Measurements from ENCODE around the gene RGP1. TPM values are rescaled to one million over a fixed set of nuclear protein-coding genes. Genes with fewer than 3 reads are reported as not detected.

Gene RGP1
- total RNA-seq, 1 experiment from 2014 or later, result 25.1 TPM

DNA sequence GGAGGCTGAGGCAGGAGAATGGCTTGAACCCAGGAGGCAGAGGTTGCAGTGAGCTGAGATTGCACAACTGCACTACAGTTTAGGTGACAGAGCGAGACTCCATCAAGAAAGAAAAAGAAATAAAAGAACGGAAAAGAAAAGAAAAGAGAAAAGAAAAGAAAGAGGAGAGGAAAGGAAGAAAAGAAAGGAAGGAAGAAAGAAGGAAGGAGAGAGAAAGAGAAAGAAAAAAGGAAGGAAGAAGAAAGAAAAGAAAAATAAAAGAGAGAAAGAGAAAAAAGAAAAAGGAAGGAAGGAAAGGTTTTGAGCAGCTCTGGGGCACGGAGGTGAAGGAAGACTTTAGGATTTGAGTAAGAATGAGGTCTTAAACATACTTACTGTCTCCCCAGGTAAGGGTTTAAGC is 35.5 kb upstream of the RGP1 start:
- no peak overlapping the region for H3K27ac ChIP-seq
- no peaks in the 10 kb centered on the region for H3K79me2 ChIP-seq (ENCODE audit: low read depth)
- ChIA-PET POLR2A (ENCODE audit: unreplicated experiment) (no interaction called here), CTCF (interaction anchor here (0.7 kb wide), 1 partner anchor 15 kb away, joined by 4 read pairs; no protein-coding TSS in a partner anchor)
- BruUV-seq (replicated peaks), result no TSS peak
- H3K27me3 ChIP-seq (ENCODE audit: insufficient read depth, low read depth), result no peaks in the 10 kb centered on the region
- H3K9me2 ChIP-seq (ENCODE audit: insufficient read depth), result no peaks in the 10 kb centered on the region
- no peak for DNase-seq
- intact Hi-C loops (cut with micrococcal nuclease; ENCODE audit: unreplicated experiment), result no loop called here
- H4K20me1 ChIP-seq (ENCODE audit: insufficient read depth), result no peaks in the 10 kb centered on the region
- H2AFZ ChIP-seq, result no peak overlapping the region
- TF ChIP-seq EZH2 (IDR thresholded peaks at IDR 0.05; ENCODE audit: low read depth), result no peak
- TF ChIP-seq, protein P1, sequence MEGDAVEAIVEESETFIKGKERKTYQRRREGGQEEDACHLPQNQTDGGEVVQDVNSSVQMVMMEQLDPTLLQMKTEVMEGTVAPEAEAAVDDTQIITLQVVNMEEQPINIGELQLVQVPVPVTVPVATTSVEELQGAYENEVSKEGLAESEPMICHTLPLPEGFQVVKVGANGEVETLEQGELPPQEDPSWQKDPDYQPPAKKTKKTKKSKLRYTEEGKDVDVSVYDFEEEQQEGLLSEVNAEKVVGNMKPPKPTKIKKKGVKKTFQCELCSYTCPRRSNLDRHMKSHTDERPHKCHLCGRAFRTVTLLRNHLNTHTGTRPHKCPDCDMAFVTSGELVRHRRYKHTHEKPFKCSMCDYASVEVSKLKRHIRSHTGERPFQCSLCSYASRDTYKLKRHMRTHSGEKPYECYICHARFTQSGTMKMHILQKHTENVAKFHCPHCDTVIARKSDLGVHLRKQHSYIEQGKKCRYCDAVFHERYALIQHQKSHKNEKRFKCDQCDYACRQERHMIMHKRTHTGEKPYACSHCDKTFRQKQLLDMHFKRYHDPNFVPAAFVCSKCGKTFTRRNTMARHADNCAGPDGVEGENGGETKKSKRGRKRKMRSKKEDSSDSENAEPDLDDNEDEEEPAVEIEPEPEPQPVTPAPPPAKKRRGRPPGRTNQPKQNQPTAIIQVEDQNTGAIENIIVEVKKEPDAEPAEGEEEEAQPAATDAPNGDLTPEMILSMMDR (conservative IDR thresholded peaks at IDR 0.05), result no peak
- H3K36me3 ChIP-seq (ENCODE audit: low read depth), result peaks cover 4% of the 10 kb centered on the region; the same call in 1 of the 2 replicates
- H3K4me3 ChIP-seq, result no peak overlapping the region
- no peak overlapping the region for H3K4me2 ChIP-seq
- H3F3A ChIP-seq (ENCODE audit: insufficient read depth, low read depth), result peaks cover 19% of the 10 kb centered on the region
- no peaks in the 10 kb centered on the region for H3K9me3 ChIP-seq (ENCODE audit: insufficient read depth, low read depth)
- peaks cover 21% of the 10 kb centered on the region for H3K4me1 ChIP-seq (replicated peaks; ENCODE audit: insufficient read depth)

DNA sequence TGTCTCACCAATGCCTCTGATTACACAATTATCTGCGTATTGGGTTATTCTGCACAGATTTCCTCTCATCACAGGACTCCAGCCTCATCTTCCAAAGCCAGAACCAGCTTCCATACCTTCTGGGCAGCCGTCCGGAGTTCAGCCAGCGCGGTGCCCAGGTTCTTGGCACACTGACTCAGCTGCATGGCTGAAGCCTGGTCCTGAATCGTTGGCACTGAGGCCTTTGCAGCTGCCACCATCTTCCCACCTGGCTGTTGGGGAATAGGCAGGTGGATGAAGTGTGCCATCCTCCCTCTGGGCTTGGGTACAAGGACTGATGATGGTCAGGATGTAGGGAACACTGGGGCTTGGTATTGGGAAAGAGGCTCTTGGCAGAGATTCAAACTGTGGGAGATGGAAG is 35.0 kb upstream of the RGP1 start:
- POLR2A ChIA-PET (ENCODE audit: unreplicated experiment), result no interaction called here
- no peak for DNase-seq
- H3K4me3 ChIP-seq, result no peak overlapping the region
- peaks cover 19% of the 10 kb centered on the region for H3F3A ChIP-seq (ENCODE audit: insufficient read depth, low read depth)
- peaks cover 4% of the 10 kb centered on the region; the same call in 1 of the 2 replicates for H3K36me3 ChIP-seq (ENCODE audit: low read depth)
- peaks cover 21% of the 10 kb centered on the region for H3K4me1 ChIP-seq (replicated peaks; ENCODE audit: insufficient read depth)
- H2AFZ ChIP-seq, result no peak overlapping the region
- no peak overlapping the region for H3K27ac ChIP-seq
- no peaks in the 10 kb centered on the region for H4K20me1 ChIP-seq (ENCODE audit: insufficient read depth)
- intact Hi-C loops (cut with micrococcal nuclease; ENCODE audit: unreplicated experiment), result no loop called here
- H3K4me2 ChIP-seq, result no peak overlapping the region
- BruUV-seq (replicated peaks), result no TSS peak
- TF ChIP-seq, protein P1 (conservative IDR thresholded peaks at IDR 0.05), result no peak
- TF ChIP-seq EZH2 (IDR thresholded peaks at IDR 0.05; ENCODE audit: low read depth), result no peak
- H3K79me2 ChIP-seq (ENCODE audit: low read depth), result no peaks in the 10 kb centered on the region
- H3K9me3 ChIP-seq (ENCODE audit: insufficient read depth, low read depth), result no peaks in the 10 kb centered on the region
- H3K27me3 ChIP-seq (ENCODE audit: insufficient read depth, low read depth), result no peaks in the 10 kb centered on the region
- CTCF ChIA-PET, result interaction anchor here (0.6 to 0.7 kb wide), 2 partner anchors 14 to 1069 kb away, joined by 3 to 4 read pairs; no protein-coding TSS in a partner anchor
- H3K9me2 ChIP-seq (ENCODE audit: insufficient read depth), result no peaks in the 10 kb centered on the region

DNA sequence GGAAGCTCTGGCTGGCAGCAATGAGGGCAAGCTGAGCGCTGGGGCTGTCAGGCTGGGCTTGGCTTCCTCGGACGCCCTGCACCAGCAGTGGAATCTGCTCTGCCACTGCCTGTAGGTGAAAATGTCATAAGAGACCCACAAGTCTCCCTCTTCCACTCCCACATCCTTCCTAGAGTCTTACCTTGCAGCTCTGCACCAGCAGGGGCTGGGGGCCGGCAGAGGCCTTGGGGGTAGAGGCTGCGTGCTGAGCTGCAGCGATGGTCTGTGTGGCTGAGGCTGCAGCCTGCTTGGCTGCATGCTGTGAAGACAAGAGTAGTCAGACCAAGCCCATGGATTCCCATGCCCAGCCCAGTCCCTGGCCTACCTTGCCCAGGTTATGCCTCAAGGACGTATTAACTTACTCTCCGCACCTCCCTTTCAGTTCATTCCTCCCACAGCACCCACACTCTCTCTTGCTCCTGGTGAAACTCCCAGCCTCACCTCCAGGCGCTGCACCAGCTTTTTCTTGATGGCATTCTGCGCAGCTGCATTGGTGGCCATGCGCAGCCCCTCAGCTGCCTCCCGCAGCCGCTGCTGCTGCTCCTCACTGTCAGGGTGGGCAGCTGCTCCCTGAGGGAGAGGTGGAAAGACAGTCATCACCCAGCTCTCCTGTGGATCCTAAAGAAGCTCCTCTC is 34.4 kb upstream of the RGP1 start:
- no TSS peak for BruUV-seq (replicated peaks)
- POLR2A ChIA-PET (ENCODE audit: unreplicated experiment), result no interaction called here
- H3K36me3 ChIP-seq (ENCODE audit: low read depth), result peaks cover 4% of the 10 kb centered on the region; the same call in 1 of the 2 replicates

More for the DNA sequence above, 34.4 kb upstream of the RGP1 start:
- H3K4me3 ChIP-seq, result no peak overlapping the region
- H4K20me1 ChIP-seq (ENCODE audit: insufficient read depth), result no peaks in the 10 kb centered on the region
- intact Hi-C loops (cut with micrococcal nuclease; ENCODE audit: unreplicated experiment), result no loop called here
- CTCF ChIA-PET, result interaction anchor here (0.6 kb wide), 1 partner anchor 1070 kb away, joined by 3 read pairs; no protein-coding TSS in a partner anchor
- TF ChIP-seq EZH2 (IDR thresholded peaks at IDR 0.05; ENCODE audit: low read depth), result no peak
- TF ChIP-seq, protein P1 (conservative IDR thresholded peaks at IDR 0.05), result no peak
- peaks cover 21% of the 10 kb centered on the region for H3K4me1 ChIP-seq (replicated peaks; ENCODE audit: insufficient read depth)
- no peak overlapping the region for H2AFZ ChIP-seq
- H3K79me2 ChIP-seq (ENCODE audit: low read depth), result no peaks in the 10 kb centered on the region
- H3K9me3 ChIP-seq (ENCODE audit: insufficient read depth, low read depth), result no peaks in the 10 kb centered on the region
- H3K9me2 ChIP-seq (ENCODE audit: insufficient read depth), result no peaks in the 10 kb centered on the region
- H3K4me2 ChIP-seq, result no peak overlapping the region
- no peak for DNase-seq
- peaks cover 19% of the 10 kb centered on the region for H3F3A ChIP-seq (ENCODE audit: insufficient read depth, low read depth)
- H3K27me3 ChIP-seq (ENCODE audit: insufficient read depth, low read depth), result no peaks in the 10 kb centered on the region
- no peak overlapping the region for H3K27ac ChIP-seq
